Adrenal gland (tissue), 5 donors: ENCODE data around the gene CHRM5.

ENCODE experiments used
- CTCF ChIP-seq, 6 experiments: fragments of 450-650 bp in 4 of 6; fragments of 200-600 bp in 2 of 6; sonication (generic) in 1 of 6; IDR thresholded peaks; 1 replicate in 5 of 6; 2 replicates in 1 of 6; pipeline versions ENCODE4 v1.5.1 to v1.8.0; 2016 to 2021; ENCODE audit warnings: antibody characterized with exemption in 6 of 6, mild to moderate bottlenecking in 2 of 6, moderate library complexity in 1 of 6
- POLR2A ChIP-seq, 2 donors: fragments of 450-650 bp; IDR thresholded peaks; one replicate each; pipeline ENCODE4 v1.6.1; 2017; ENCODE audit warnings: antibody characterized with exemption in 2 of 2, mild to moderate bottlenecking in 2 of 2, moderate library complexity in 1 of 2
- donor health status: DM: no; HTN: no; CAD: no.

DNA sequence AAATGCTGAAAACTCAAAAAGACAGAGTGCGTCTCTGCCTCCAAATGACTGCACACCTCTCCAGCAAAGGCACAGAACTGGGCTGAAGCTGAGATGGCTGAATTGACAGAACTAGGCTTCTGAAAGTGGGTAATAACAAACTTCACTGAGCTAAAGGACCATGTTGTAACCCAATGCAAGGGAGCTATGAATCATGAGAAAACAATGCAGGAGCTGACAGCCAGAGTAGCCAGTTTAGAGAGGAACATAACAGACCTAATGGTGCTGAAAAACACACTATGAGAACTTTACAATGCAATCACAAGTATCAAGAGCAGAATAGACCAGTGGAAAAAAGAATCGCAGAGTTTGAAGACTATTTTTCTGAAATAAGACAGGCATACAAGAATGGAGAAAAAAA lies 80.8 kb downstream of the CHRM5 start:
- TF ChIP-seq CTCF (IDR thresholded peaks at IDR 0.05) (no peak), POLR2A (IDR thresholded peaks at IDR 0.05) (no peak)
